ENCODE results near the gene SH3BP5. TPM values are rescaled to one million over a fixed set of nuclear protein-coding genes. Genes with fewer than 3 reads are reported as not detected.

Gene SH3BP5
- total and polyA plus RNA-seq, 2 donors (not counting 1 experiment from before 2014, with no cell fraction given) = 76.6 to 92.3 TPM

DNA sequence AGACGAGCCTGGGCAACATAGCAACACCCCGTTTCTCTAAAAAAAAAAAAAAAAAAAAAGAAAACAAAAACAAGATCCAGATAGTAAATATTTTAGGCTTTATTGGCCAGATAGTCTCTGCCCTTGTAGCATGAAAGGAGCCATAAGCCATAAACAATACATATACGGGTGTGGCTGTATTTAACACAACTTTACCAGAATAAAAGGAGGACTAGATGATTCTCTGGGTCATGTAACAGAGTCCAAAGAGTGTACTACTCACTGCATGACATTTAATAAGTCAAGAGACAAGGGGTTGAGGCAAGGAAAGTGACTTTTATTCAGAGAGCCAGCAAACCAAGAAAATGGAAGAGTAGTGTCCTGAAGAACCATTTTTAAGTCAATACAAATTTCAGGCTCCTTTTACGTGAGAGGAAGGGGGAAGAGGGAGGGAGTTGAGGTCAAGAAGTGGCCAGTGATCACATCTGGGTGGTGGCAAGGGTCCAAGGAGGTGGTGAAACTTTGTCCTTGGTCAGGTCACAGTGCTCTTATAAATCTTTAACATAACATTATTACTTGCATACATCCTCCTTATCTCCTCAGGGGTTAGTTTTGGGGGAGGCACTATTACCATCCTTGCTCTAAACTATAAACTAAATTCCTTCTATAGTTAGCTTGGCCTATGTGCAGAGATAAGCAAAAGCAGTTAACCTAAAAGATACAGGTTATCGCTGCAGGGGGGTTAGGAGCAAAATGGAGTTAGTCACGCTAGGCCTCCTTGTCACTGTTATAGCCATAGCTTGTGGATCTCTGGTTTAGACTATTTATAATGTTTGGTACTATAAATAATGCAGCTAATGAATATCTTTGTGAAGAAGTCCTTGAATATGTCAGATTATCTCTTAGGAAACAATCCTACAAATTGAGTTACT, 48.8 kb upstream of the SH3BP5 start:
- Histone ChIP-seq H3K4me3 (ENCODE audit: control extremely low read depth in 1 of 5, extremely low read depth in 1 of 5, insufficient read depth in 1 of 5, low read depth in 2 of 5, low read length in 4 of 5) (no peak overlapping the region), H3K4me2 (replicated peaks; ENCODE audit: low read depth, low read length, poor library complexity, severe bottlenecking) (no peak overlapping the region), H2AFZ (ENCODE audit: insufficient read depth, low read depth, low read length, poor library complexity, severe bottlenecking) (no peak overlapping the region), H3K27ac (ENCODE audit: low read length in 2 of 2) (peak overlapping the region in 1 of 2 donors; percentile 21), H3K79me2 (ENCODE audit: control insufficient read depth, insufficient read depth, low read length) (peaks cover 23% of the 10 kb centered on the region), H3K4me1 (ENCODE audit: control insufficient read depth in 2 of 2, insufficient read depth in 2 of 2, low read length in 2 of 2) (peaks cover 55 to 67% of the 10 kb centered on the region in 2 donors), H3K9ac (ENCODE audit: low read length) (no peak overlapping the region), H4K20me1 (ENCODE audit: control insufficient read depth, insufficient read depth, low read length, poor library complexity, severe bottlenecking) (no peaks in the 10 kb centered on the region), H3K9me3 (ENCODE audit: control extremely low read depth in 1 of 3, control insufficient read depth in 2 of 3, insufficient read depth in 1 of 3, low read length in 2 of 3) (peaks cover 0 to 4% (median 3%) of the 10 kb centered on the region in 3 donors), H3K36me3 (replicated peaks in 1 of 2; ENCODE audit: control extremely low read depth in 1 of 2, control insufficient read depth in 1 of 2, extremely low read depth in 1 of 2, insufficient read depth in 2 of 2, low read length in 1 of 2) (no peaks in the 10 kb centered on the region), H3K27me3 (replicated peaks in 1 of 4; ENCODE audit: control extremely low read depth in 1 of 4, control insufficient read depth in 3 of 4, insufficient read depth in 4 of 4, low read length in 3 of 4) (no peaks in the 10 kb centered on the region)
- TF ChIP-seq, protein P1, sequence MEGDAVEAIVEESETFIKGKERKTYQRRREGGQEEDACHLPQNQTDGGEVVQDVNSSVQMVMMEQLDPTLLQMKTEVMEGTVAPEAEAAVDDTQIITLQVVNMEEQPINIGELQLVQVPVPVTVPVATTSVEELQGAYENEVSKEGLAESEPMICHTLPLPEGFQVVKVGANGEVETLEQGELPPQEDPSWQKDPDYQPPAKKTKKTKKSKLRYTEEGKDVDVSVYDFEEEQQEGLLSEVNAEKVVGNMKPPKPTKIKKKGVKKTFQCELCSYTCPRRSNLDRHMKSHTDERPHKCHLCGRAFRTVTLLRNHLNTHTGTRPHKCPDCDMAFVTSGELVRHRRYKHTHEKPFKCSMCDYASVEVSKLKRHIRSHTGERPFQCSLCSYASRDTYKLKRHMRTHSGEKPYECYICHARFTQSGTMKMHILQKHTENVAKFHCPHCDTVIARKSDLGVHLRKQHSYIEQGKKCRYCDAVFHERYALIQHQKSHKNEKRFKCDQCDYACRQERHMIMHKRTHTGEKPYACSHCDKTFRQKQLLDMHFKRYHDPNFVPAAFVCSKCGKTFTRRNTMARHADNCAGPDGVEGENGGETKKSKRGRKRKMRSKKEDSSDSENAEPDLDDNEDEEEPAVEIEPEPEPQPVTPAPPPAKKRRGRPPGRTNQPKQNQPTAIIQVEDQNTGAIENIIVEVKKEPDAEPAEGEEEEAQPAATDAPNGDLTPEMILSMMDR (IDR thresholded peaks at IDR 0.05) = no peak
- TF ChIP-seq EZH2 (IDR thresholded peaks at IDR 0.05; ENCODE audit: borderline replicate concordance, insufficient read depth, low read depth, low read length, poor library complexity, severe bottlenecking) = no peak
- ChIA-PET POLR2A (no interaction called here), CTCF (interaction anchor here (0.7 to 6.8 kb wide), 14 partner anchors 18 to 178 kb away, joined by 3 to 137 read pairs (median 4); partner anchors contain the start of gene SH3BP5)
- intact Hi-C loops (cut with micrococcal nuclease) = no loop called here
- Mint-ChIP-seq H3K9me3 (ENCODE audit: insufficient read depth) (no peaks in the 10 kb centered on the region), H3K27me3 (no peaks in the 10 kb centered on the region), H3K27ac (no peak overlapping the region), H3K4me3 (no peak overlapping the region), H3K4me1 (peaks cover 56% of the 10 kb centered on the region)
- WGBS (ENCODE audit: insufficient coverage) = 100% methylated on average over 2 of the region's 6 CpGs
- ATAC-seq (ENCODE audit: low read depth) (no peak), DNase-seq (no peak)

All from B cell (primary cell).